SKM-1 treated with dmso at 0.1 percent for 144 hours (cell line): ENCODE results near the gene CREG1.

Experiments
- DNase-seq: peaks from one replicate; lab custom pipeline; 2025; ENCODE audit not compliant: unreplicated experiment; lab: John Stamatoyannopoulos, UW

The CREG1 gene

DNA sequence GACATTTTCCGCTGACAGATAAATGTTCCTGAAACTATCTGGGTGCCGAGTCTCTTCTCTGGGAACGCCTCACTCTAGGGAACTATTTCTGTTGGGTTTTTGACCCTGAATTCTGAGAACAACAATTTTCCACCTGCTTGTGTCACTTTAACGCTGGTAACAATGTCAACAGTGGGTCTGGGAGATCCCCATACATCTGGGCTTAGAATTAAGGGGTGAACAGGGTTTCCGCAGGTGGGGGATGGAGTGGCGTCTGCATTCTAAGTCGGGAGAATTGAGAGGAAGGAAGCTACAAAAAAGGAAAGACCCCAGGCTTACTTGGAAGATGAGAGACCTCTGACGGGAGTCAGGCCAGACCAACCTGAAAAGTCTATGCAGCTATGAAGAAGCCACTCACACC, 44.0 kb downstream of the CREG1 start:
- no peak for DNase-seq

DNA sequence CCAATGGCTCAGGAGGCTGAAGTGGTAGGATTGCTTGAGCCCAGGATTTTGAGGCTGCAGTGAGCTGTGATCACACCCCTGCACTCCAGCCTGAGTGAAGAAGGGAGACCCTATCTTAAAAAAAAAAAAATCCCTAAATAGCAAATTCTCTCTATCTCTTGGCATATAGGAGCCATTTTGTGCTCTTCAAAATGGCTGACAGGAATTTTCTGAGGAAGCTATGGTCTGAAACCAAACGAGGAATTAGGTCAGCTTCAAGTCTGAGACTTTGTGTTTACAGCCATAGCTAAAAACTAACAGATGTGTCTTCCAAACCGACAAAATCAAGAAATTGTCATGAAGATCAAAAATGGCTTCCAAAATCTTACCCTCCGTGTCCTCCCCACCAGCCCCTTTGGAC, 45.8 kb downstream of the CREG1 start:
- no peak for DNase-seq

DNA sequence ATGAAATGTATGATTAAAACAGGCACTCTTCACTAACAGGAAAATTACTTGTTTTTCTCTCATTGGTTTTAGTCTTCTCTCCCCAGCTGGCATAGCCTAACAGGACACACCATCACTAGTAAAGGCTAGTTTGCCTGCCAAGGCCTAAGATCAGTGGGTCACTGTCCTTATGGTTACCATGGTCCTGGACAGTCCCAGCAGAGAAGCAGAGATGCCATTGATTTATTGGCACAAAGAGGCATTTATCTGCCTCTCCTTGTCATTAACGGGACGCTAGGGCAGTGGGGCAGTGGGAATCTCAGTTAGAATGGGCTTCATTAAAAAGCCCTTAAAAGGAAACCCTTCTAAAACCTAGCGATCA, 49.1 kb downstream of the CREG1 start:
- no peak for DNase-seq

DNA sequence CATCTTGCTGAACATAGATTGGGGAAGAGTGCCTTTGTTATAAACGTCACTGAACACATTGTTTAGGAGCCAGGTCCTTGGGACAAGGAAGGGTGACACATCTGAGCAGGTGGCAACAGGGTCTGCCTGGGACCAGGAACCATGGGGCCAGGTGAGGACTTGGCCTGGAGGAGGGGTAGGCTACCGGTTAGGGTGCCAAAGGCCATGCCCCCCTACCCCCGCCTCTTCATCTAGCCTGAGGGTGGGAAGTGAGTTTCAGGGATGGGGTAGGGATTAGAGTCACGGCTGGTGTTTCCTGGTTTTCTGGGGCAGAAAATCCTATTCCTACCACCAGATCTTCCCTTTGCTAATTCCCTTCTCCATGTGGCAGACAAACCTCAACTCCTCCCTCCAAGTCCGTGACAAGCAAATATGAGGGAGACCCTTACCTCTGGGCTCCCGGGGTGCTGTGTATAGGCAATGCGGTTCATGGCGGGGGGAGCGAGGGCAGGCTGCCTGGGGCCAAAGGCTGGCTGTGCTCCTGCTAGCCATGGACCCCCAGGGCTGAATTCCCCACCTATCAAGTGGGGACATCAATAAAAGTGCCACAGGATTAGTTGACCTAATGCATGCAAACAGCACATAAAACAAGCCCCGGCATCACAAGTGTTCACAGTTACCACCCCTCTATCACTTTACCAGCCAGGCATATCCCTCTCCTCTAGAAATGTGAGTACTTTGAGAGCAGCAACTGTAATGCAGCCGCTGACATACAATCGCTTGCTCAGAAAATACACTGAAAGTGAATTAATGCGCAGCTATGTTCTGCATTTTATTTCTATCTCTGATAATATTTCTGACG, 49.7 kb downstream of the CREG1 start:
- no peak for DNase-seq

DNA sequence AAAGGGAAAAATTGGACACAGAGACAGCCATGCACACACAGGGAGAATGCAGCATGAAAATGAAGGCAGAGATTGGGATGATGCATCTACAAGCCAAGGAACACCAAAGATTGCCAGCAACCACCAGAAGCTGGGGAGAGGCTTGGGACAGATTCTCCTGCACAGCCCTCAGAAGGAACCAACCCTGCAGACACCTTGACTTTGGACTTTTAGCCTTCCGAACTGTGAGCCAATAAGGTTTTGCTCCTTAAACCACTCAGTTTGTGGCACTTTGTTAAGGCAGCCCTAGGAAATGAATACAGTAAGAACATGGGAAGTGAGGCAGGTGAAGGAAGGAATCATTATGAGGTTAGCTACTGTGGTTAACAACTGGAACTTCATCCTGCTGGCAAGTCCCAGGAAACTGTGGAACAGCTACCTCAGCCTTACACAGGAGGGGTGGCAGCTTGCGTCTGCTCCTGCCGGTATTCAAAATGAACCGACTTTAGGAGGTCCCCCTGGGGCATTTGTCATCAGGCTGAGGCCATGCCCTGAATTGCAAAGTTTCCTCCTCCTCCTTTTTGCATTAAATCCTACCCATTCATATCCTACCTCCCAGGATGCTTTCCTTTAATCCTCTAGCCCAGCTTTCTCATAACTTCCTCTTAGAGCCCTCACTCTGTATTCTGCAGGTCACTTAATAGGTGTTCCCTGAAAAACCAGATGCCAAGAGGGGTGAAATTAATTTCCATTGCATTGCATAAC, 50.7 kb downstream of the CREG1 start:
- no peak for DNase-seq

DNA sequence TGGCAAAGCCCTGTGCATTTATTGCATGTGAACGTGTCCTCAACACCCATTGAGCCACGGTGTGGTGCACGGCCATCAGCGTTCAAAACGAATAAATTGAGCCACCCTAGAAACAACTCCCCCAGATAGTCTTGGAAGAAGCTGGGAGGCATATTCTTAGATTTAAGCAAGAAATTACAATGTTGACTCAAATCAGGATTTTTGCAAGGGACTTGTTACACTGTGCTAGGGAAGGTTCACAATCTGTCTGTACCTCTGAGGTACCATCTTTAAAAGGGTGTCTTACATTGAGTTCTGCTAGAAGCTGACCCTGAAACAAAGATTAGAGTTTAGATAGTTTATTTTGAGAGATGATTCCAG, 51.4 kb downstream of the CREG1 start:
- DNase-seq = no peak

DNA sequence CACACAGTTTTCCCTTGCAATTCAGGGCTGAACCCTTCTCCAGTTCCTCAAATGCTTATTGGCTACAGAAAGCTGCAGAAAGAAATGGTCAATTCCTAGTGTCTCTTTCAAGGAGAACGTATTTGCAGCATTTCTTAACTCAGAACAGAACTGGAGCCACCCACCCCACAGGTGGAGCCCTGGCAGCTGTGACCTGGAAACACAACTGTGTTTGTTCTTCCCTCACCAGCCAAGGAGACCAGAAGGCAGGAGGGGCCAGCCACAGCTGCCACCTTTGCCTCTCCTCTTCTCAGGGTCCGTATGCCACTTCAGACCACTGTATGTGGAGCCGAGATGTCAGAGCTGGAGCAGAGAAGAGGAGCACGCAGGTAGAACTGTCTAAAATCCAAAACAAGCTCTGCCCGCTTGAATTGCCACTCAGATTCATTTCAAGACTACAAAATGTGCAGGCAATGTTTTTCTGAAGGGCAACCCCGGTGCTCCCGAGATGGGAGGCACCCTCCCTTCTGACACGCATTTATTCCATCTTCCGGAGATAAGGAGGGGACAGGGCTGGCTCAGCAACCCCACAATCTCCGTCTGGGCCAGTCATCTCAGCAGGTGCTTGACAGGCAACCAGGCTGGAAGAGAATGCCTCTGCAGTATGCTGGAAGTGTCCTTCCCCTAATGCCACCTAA, 51.9 kb downstream of the CREG1 start:
- DNase-seq = no peak

DNA sequence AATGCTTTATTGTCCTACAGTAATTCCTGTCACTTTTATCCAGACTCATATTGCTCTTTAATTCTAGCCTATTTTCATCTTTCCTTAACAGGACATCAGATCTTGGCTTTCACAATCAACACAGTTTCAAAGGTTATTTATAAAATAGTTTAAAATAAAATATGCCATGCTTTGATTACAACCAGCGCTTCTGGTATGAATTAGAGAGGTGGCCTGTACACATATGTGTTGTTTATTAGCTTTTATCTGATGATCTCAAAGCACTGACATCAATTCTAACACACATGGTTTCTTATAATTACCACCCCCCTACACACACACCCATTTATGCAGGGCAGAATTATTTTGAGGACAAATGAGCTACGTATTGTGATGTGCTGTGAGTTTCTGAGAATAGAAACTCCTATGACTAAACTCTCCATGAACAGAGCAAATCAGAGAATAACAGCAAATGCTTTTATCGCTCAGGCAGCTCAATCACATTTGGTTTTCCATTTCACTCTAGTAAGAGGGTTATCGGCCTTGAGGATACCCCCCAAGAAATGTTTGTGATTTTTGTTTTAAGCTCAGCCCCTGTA, 53.2 kb downstream of the CREG1 start:
- DNase-seq = no peak

DNA sequence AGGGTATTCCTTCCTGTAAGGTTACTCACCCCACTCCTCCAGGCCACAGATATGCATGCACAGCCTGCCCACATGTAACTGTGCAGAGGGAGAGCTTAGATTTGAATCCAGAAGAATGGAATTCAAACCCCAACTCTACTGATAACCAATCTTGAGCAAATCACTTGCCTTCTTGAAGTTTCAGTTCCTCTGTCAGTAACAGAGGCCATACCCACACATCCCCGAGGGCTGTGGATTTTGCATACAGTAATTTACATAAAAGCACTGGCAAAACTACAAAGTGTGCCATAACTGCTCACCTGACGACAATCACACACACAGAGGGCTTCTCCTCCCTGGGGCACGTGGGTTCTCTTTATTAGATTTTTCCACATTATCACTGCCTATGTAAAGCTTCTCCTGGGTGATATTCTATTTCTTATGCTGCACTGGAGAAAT, 53.9 kb downstream of the CREG1 start:
- no peak for DNase-seq

DNA sequence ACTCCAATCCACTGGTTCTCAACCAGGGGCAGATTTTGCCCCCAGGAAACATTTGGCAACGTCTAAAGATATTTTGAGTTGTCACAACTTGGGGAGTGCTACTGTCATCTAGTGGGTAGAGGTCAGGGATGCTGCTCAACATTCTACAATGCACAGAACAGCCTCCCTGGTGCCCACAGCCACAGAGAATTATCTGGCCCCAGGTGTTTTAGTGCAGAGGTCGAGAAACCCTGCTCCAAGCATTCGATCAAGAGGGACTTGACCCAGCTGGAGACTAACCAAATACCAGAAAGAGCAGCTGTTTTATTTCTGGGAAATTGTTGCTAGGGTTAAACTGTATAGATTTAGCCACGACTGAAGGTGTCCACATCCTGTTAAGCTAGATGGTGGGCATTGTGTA, 54.5 kb downstream of the CREG1 start:
- DNase-seq = no peak

DNA sequence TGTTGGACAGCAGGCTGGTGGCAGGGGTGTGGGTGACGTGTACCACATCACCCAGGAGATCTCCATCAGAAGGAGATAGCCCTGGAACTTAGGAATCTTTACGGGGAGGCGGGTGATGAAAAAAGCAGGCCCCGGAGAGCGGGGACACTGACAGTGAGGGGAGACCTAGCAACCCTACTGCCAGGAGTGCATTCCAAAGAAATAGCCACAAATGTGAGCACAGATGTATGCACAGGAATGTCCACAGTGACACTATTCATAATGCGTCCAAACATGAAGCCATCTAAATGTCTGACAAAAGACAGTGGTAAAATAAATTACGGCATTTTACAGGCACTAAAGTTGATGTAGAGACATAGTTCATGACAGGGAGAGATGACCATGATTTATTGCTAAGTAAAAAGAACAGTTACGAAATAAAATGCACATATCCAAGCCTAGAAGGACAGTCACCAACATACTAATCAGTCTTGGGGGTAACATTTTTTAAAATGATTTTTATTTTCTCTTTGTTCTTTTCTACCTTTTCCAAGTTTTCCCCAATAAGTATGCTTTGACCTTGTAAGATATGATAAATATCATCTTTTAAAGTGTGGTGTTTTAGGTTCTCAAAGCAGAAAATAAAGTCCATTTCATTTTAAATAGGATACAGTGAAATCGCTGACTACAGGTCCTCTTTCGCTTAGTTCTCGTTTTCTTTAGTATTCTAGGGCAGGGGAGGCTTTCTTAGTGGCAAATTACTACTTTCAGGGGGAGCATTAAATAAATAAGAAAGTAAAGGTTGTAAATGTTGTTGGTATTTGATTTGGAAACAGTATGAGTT, 56.6 kb downstream of the CREG1 start:
- DNase-seq = no peak

DNA sequence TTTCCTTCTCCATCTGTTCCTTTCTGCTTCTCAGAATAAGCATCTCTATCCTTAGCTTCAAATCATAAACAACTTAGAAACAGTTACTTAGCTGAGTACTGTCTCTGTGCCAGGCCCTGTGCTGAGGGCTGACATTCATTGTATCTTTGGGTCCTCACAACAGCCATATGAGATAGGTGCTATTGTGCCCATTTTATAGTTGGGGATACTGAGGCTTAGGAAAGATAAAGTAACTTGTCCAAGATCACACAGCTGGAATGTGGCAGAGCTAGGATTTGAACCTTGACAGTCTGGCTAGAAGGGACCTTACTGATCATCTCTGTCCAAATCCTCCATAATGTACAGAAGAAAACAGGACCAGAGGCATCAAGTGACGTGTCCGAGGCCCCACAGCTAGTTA, 60.2 kb downstream of the CREG1 start:
- no peak for DNase-seq

DNA sequence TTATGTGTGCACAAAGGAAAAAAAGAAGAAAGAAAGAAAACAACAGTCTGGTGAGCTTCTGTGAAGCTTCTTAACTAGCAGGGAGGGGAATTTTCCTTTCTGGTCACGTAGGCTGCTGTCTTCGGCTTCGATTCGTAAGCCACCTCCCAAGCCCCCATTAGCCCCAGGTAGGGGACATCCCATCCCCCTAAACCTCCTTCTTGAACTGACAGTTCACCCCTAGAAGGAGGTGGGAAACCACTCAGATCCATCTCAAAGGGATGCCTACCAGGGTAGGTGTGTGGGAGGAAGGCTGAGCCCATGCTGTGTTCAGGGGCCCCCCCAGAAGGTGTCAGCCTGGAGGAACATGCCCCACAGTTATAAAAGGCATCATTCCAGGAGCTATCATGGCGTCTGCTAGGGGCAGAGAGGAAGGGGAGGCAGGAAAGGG, 61.1 kb downstream of the CREG1 start:
- no peak for DNase-seq

DNA sequence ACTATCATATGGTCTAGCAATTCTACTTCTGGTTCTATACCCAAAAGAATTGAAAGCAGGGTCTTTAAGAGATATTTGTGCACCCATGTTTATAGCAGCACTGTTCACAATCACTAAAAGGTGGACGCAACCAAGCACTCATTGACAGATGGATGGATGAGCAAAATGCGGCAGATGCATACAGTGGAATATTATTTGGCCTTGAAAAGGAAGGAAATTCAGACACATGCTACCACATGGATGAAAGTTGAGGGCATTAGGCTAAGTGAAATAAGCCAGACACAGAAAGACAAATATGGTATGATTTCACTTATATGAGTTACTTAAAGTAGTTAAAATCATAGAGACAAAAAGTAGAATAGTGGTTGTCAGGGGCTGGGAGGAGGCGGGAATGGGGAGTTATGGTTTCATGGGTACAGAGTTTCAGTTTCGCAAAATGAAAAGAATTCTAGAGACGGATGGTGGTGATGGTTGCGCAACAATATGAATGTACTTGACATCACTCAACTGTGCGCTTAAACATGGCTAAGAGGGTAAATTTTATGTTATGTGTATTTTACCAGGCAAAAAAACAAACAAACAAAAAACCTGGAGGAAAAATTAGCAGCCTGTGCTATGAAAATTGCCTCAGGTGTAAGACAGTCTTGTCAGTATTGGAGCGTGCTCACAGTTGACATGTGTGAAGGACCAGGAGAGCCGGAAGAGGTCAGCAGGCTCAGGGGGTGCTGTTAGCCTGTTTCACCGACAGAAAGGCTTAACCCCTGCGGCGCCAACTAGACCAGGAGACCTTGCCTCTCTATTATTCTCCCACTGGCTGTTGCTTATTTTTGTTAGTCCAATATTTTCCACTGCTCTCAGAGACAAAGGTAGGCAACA, 61.7 kb downstream of the CREG1 start:
- DNase-seq = no peak
